Parathyroid adenoma (tissue), 2 donors: ENCODE data around the gene SMIM27.

ENCODE experiments used
- H2AFZ ChIP-seq: fragments of 300-600 bp; sonication (generic); one replicate; pipeline ENCODE4 v1.7.0; 2017; ENCODE audit warnings: antibody characterized with exemption, mild to moderate bottlenecking
- H3K27ac ChIP-seq: fragments of 300-600 bp; sonication (generic); one replicate; pipeline ENCODE4 v1.7.0; 2017
- H3K27me3 ChIP-seq: fragments of 300-600 bp; sonication (generic); one replicate; pipeline ENCODE4 v1.7.0; 2017; ENCODE audit warnings: low read length; ENCODE audit not compliant: control insufficient read depth, insufficient read depth
- H3K36me3 ChIP-seq: fragments of 300-600 bp; sonication (generic); one replicate; pipeline ENCODE4 v1.7.0; 2017; ENCODE audit warnings: low read length; ENCODE audit not compliant: control insufficient read depth, insufficient read depth
- H3K4me1 ChIP-seq: fragments of 300-600 bp; sonication (generic); one replicate; pipeline ENCODE4 v1.7.0; 2017; ENCODE audit warnings: control low read depth
- H3K4me2 ChIP-seq: fragments of 300-600 bp; sonication (generic); one replicate; pipeline ENCODE4 v1.7.0; 2017; ENCODE audit warnings: low read length
- H3K4me3 ChIP-seq: fragments of 300-600 bp; sonication (generic); one replicate; pipeline ENCODE4 v1.7.0; 2017; ENCODE audit warnings: low read depth, low read length
- H3K79me2 ChIP-seq: fragments of 300-600 bp; sonication (generic); one replicate; pipeline ENCODE4 v1.7.0; 2017; ENCODE audit warnings: control low read depth
- H3K9ac ChIP-seq: fragments of 300-600 bp; sonication (generic); one replicate; pipeline ENCODE4 v1.7.0; 2017; ENCODE audit warnings: mild to moderate bottlenecking
- H3K9me3 ChIP-seq: fragments of 300-600 bp; sonication (generic); one replicate; pipeline ENCODE4 v1.7.0; 2017; ENCODE audit warnings: low read length; ENCODE audit not compliant: control insufficient read depth
- TF ChIP-seq, protein P1 (sequence below): fragments of 300-600 bp; sonication (generic); IDR thresholded peaks from one replicate; pipeline ENCODE4 v1.7.0; 2017; ENCODE audit warnings: antibody characterized with exemption, mild to moderate bottlenecking
- donor health status: primary hyperparathyroidism.

The SMIM27 gene

DNA sequence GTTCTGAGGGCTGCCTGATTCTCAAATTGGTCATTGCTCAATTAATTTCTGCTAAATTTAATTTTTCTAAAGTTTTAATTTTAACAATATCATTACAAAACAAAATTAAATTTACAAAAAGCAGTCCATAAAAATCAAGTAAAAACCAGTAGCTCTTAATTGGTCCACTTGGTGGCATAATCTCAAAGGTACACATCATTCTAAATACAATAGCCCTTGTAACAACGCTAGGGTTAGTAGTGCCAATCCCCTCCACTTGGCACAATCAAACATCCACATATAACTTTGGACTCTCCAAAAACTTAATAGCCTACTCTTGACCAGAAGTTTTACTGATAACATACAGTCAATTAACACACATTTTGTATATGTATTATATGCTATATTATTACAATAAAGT lies 22.7 kb downstream of the SMIM27 start:
- no peaks in the 10 kb centered on the region for H3K9me3 ChIP-seq
- no peak overlapping the region for H2AFZ ChIP-seq
- no peak overlapping the region for H3K4me3 ChIP-seq
- peaks cover 5% of the 10 kb centered on the region for H3K4me1 ChIP-seq
- H3K4me2 ChIP-seq: no peak overlapping the region
- peaks cover 9% of the 10 kb centered on the region for H3K79me2 ChIP-seq
- H3K36me3 ChIP-seq: no peaks in the 10 kb centered on the region
- H3K9ac ChIP-seq: no peak overlapping the region
- no peaks in the 10 kb centered on the region for H3K27me3 ChIP-seq
- H3K27ac ChIP-seq: no peak overlapping the region
- TF ChIP-seq, protein P1, sequence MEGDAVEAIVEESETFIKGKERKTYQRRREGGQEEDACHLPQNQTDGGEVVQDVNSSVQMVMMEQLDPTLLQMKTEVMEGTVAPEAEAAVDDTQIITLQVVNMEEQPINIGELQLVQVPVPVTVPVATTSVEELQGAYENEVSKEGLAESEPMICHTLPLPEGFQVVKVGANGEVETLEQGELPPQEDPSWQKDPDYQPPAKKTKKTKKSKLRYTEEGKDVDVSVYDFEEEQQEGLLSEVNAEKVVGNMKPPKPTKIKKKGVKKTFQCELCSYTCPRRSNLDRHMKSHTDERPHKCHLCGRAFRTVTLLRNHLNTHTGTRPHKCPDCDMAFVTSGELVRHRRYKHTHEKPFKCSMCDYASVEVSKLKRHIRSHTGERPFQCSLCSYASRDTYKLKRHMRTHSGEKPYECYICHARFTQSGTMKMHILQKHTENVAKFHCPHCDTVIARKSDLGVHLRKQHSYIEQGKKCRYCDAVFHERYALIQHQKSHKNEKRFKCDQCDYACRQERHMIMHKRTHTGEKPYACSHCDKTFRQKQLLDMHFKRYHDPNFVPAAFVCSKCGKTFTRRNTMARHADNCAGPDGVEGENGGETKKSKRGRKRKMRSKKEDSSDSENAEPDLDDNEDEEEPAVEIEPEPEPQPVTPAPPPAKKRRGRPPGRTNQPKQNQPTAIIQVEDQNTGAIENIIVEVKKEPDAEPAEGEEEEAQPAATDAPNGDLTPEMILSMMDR: no peak

DNA sequence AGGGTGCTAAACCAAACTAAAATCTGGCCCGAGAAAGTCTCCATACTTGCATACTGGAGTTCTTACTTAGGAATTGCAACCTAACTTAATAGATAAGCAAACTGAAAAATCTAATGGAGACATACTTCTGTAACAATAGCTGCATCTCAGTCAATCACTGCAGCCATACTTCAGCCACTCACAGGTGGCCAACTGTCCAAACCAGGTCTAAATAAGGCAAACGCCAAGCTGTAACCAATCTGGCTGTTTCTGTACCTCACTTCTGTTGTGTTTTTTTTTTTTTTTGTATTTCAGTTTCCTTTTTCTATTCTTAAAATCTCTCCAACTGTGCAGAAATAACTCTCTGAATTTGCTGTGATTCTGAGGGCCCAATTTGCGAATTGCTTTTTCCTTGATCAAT lies 25.2 kb downstream of the SMIM27 start:
- Histone ChIP-seq H3K4me3 (no peak overlapping the region), H3K4me2 (no peak overlapping the region), H3K79me2 (peaks cover 2% of the 10 kb centered on the region), H2AFZ (no peak overlapping the region), H3K4me1 (no peaks in the 10 kb centered on the region), H3K36me3 (no peaks in the 10 kb centered on the region), H3K9me3 (no peaks in the 10 kb centered on the region), H3K27ac (no peak overlapping the region), H3K9ac (no peak overlapping the region), H3K27me3 (no peaks in the 10 kb centered on the region)
- TF ChIP-seq, protein P1: no peak

DNA sequence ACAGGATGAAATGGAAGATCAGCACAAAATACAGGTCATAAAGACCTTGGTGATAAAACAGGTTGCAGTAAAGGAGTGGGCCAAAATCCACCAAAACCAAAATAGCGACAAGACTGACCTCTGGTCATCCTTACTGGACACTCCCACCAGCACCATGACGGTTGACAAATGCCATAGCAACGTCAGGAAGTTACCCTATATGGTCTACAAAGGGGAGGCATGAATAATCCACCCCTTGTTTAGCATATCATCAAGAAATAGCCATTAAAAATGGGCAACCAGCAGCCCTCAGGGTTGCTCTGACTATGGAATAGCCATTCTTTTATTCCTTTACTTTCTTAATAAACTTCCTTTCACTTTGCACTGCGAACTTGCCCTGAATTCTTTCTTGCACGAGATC lies 26.8 kb downstream of the SMIM27 start:
- Histone ChIP-seq H3K9me3 (no peaks in the 10 kb centered on the region), H3K4me1 (no peaks in the 10 kb centered on the region), H3K9ac (no peak overlapping the region), H3K4me2 (no peak overlapping the region), H3K4me3 (no peak overlapping the region), H3K27ac (no peak overlapping the region), H3K79me2 (no peaks in the 10 kb centered on the region), H2AFZ (no peak overlapping the region), H3K36me3 (no peaks in the 10 kb centered on the region), H3K27me3 (no peaks in the 10 kb centered on the region)
- TF ChIP-seq, protein P1: no peak

DNA sequence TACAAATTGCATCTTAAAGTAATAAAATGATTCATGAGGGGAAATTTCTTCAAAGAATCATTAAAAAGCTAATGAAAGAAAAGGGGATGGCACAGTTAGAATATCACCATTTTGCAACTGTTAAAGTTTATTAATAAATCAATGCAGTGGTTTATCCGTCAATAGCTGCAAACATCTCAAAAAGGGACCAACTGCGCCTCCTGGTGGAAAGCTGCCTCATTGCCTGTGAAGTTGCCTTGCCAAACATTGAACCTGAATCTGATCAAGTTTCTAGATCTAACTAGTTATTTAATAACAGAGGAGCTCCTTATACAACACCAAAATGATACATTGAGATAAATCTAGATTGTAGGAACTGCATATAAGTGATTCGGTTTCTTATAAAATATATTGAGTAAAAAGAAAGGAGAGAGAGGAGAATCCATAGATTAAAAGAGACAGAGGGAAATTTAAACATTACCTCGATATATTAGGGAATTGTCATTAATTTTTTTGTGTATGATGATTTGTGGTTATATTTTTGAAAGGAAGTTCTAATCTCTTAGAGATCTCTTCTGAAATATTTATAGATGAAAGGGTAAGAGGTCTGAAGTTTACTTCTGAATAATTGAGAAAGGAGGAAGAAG lies 27.7 kb downstream of the SMIM27 start:
- Histone ChIP-seq H3K27me3 (no peaks in the 10 kb centered on the region), H3K9ac (no peak overlapping the region), H3K4me1 (no peaks in the 10 kb centered on the region), H3K9me3 (no peaks in the 10 kb centered on the region), H3K4me2 (no peak overlapping the region), H3K36me3 (no peaks in the 10 kb centered on the region), H3K27ac (no peak overlapping the region), H2AFZ (no peak overlapping the region), H3K4me3 (peak overlapping the region; percentile 2), H3K79me2 (no peaks in the 10 kb centered on the region)
- TF ChIP-seq, protein P1: peak; percentile 78

GRCh38 chr9:32580631-32581300 lies 28.6 kb downstream of the SMIM27 start:
- Histone ChIP-seq H3K4me1 (no peaks in the 10 kb centered on the region), H2AFZ (no peak overlapping the region), H3K27me3 (no peaks in the 10 kb centered on the region), H3K4me2 (no peak overlapping the region), H3K27ac (no peak overlapping the region), H3K36me3 (no peaks in the 10 kb centered on the region), H3K9ac (no peak overlapping the region), H3K79me2 (no peaks in the 10 kb centered on the region), H3K9me3 (no peaks in the 10 kb centered on the region), H3K4me3 (no peak overlapping the region)
- TF ChIP-seq, protein P1: no peak
